NOMO-1 treated with DMSO at 0.1 percent for 48 hours (cell line): ENCODE measurements around the gene KIAA1614.

Experiments
- DNase-seq: peaks from one replicate; lab custom pipeline; 2025; ENCODE audit not compliant: unreplicated experiment; lab: John Stamatoyannopoulos, UW

KIAA1614 gene

GRCh38 chr1:180981596-180982387 is 69.1 kb downstream of the KIAA1614 start:
- peak; percentile 72 for DNase-seq

DNA sequence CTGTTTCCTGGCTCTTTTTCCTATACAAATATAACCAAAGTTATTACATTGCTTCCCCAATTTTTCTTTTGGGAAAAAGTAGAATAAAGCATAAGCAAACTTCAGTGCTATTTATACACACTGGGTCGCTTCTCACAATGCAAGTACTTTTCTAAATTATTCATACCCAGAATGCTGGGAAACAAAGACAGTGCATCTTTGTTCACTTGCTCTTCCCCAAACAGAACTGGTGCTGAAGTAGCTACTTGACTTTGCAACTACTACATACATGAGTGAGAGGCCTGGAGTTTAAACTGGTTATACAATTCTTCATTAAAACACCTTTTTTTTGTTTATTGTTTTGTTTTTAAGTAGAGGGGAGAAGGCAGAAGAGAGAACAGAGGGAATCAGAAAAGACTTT is 69.7 kb downstream of the KIAA1614 start:
- DNase-seq: no peak

DNA sequence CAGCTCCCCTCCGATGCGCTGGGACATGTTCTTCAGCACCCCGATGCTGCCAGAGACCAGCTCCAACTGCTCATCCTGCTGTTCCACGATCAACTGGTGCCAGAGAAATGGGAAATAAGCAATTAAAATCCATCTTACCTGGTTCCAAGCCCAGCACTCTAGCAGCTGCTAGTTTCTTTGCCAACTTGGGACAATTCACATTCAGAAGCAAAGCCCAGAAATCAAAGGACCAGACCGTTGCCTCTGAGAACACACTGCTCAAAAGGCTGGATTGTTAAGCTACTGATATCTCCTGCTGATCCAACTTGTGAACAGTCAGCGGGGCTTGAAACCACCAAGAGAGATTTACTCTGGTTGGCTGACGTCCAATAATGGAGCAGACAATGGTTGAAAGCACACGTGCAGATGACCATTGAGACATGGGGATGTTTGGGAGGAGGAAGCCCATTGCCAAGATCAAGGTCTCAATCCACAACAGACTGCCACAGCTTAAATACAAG is 75.6 kb downstream of the KIAA1614 start:
- no peak for DNase-seq

- DNase-seq: no peak
These were observed 81.6 kb downstream of the KIAA1614 start for GRCh38 chr1:180994262-180994661.

GRCh38 chr1:180997843-180998504 is 85.3 kb downstream of the KIAA1614 start:
- DNase-seq: no peak
